H9 (cell line): ENCODE data around the gene WDR70. TPM values are rescaled to one million over a fixed set of nuclear protein-coding genes. Genes with fewer than 3 reads are reported as not detected.

ENCODE experiments used
- DNase-seq: peaks from one replicate; pipeline ENCODE4 v3.0.0-alpha.2; 2017
- H2AFZ ChIP-seq: one replicate; pipeline ENCODE4 v1.6.1; 2013; ENCODE audit warnings: mild to moderate bottlenecking, low read length, control low read depth, moderate library complexity
- H2AK5ac ChIP-seq: 2 replicates; pipeline ENCODE4 v1.6.1; 2013; ENCODE audit warnings: low read length, control low read depth, mixed read lengths; ENCODE audit not compliant: insufficient read length
- H2BK120ac ChIP-seq: one replicate; pipeline ENCODE4 v1.6.1; 2013; ENCODE audit warnings: low read depth, mild to moderate bottlenecking, low read length, control low read depth, inconsistent platforms; ENCODE audit not compliant: poor library complexity, severe bottlenecking
- H2BK12ac ChIP-seq: 2 replicates; pipeline ENCODE4 v1.6.1; 2013; ENCODE audit warnings: low read length, control low read depth, mixed read lengths, low read depth; ENCODE audit not compliant: insufficient read length
- H2BK15ac ChIP-seq: 2 replicates; pipeline ENCODE4 v1.6.1; 2013; ENCODE audit warnings: low read depth, low read length, control low read depth
- H2BK20ac ChIP-seq: one replicate; pipeline ENCODE4 v1.6.1; 2013; ENCODE audit warnings: low read depth, mild to moderate bottlenecking, low read length, control low read depth, inconsistent platforms; ENCODE audit not compliant: poor library complexity, severe bottlenecking
- H2BK5ac ChIP-seq: 2 replicates; pipeline ENCODE4 v1.6.1; 2013; ENCODE audit warnings: low read length, control low read depth, mixed read lengths; ENCODE audit not compliant: insufficient read length
- H3K14ac ChIP-seq: 2 replicates; pipeline ENCODE4 v1.6.1; 2013; ENCODE audit warnings: low read length, control low read depth; ENCODE audit not compliant: insufficient read depth
- H3K18ac ChIP-seq: 2 replicates; pipeline ENCODE4 v1.6.1; 2013; ENCODE audit warnings: low read depth, mild to moderate bottlenecking, mixed read lengths, low read length, control low read depth; ENCODE audit not compliant: insufficient read length
- H3K23ac ChIP-seq: 2 replicates; pipeline ENCODE4 v1.6.1; 2013; ENCODE audit warnings: low read length, control low read depth, mixed read lengths, low read depth; ENCODE audit not compliant: insufficient read length
- H3K23me2 ChIP-seq: 2 replicates; pipeline ENCODE4 v1.6.1; 2013; ENCODE audit warnings: low read depth, mild to moderate bottlenecking, mixed read lengths, low read length, control low read depth; ENCODE audit not compliant: insufficient read length, poor library complexity, severe bottlenecking
- H3K27ac ChIP-seq: 2 replicates; pipeline ENCODE4 v1.5.1; 2013; ENCODE audit warnings: low read length, control low read depth, mixed read lengths, low read depth; ENCODE audit not compliant: insufficient read length
- H3K27me3 ChIP-seq: 2 replicates; pipeline ENCODE4 v1.6.1; 2013; ENCODE audit warnings: low read length, control low read depth, inconsistent platforms; ENCODE audit not compliant: insufficient read depth
- H3K4ac ChIP-seq: 2 replicates; pipeline ENCODE4 v1.6.1; 2013; ENCODE audit warnings: low read depth, mild to moderate bottlenecking, control low read depth, inconsistent platforms, low read length, moderate library complexity
- H3K4me1 ChIP-seq: 2 replicates; pipeline ENCODE4 v1.6.1; 2013; ENCODE audit warnings: low read length, control low read depth, inconsistent platforms; ENCODE audit not compliant: insufficient read depth
- H3K4me2 ChIP-seq: 2 replicates; pipeline ENCODE4 v1.6.1; 2013; ENCODE audit warnings: low read length, control low read depth, mixed read lengths; ENCODE audit not compliant: insufficient read length, insufficient read depth
- H3K56ac ChIP-seq: 2 replicates; pipeline ENCODE4 v1.6.1; 2013; ENCODE audit warnings: low read depth, mild to moderate bottlenecking, mixed read lengths, low read length, control low read depth; ENCODE audit not compliant: insufficient read length
- H3K79me1 ChIP-seq: 2 replicates; pipeline ENCODE4 v1.6.1; 2013; ENCODE audit warnings: low read depth, mild to moderate bottlenecking, moderate library complexity, low read length, control low read depth, inconsistent platforms; ENCODE audit not compliant: insufficient read depth, poor library complexity, severe bottlenecking
- H3K79me2 ChIP-seq: 2 replicates; pipeline ENCODE4 v1.6.1; 2013; ENCODE audit warnings: low read length, control low read depth, inconsistent platforms; ENCODE audit not compliant: insufficient read depth
- H3K9ac ChIP-seq: 2 replicates; pipeline ENCODE4 v1.6.1; 2013; ENCODE audit warnings: low read length, control low read depth, mixed read lengths; ENCODE audit not compliant: insufficient read length; ENCODE audit errors: extremely low read depth
- H3K9me3 ChIP-seq: one replicate; pipeline ENCODE4 v1.6.1; 2013; ENCODE audit warnings: low read depth, low read length, inconsistent platforms; ENCODE audit not compliant: control insufficient read depth
- H3T11ph ChIP-seq: one replicate; pipeline ENCODE4 v1.6.1; 2013; ENCODE audit warnings: mild to moderate bottlenecking, low read length, control low read depth, inconsistent platforms
- H4K20me1 ChIP-seq: one replicate; pipeline ENCODE4 v1.6.1; 2013; ENCODE audit not compliant: control insufficient read depth, insufficient read length, insufficient read depth
- H4K5ac ChIP-seq: 2 replicates; pipeline ENCODE4 v1.6.1; 2013; ENCODE audit warnings: low read depth, mild to moderate bottlenecking, mixed read lengths, low read length, control low read depth; ENCODE audit not compliant: insufficient read length
- H4K8ac ChIP-seq: replicated peaks from 2 replicates; pipeline ENCODE4 v1.6.1; 2013; ENCODE audit warnings: low read length, control low read depth, mixed read lengths, low read depth; ENCODE audit not compliant: insufficient read length
- H4K91ac ChIP-seq: 2 replicates; pipeline ENCODE4 v1.6.1; 2013; ENCODE audit warnings: low read depth, mild to moderate bottlenecking, moderate library complexity, mixed read lengths, low read length, control low read depth; ENCODE audit not compliant: insufficient read length
- H3K27ac Mint-ChIP-seq, 3 experiments: 2 replicates in 2 of 3; 3 replicates in 1 of 3; pipeline ENCODE4 v1.8.0; 2020 to 2021; ENCODE audit warnings: mixed read lengths in 3 of 3, mild to moderate bottlenecking in 1 of 3, moderate library complexity in 1 of 3
- H3K27me3 Mint-ChIP-seq: 2 replicates; pipeline ENCODE4 v1.8.0; 2021; ENCODE audit warnings: low read depth, mild to moderate bottlenecking, moderate library complexity, mixed read lengths
- H3K36me3 Mint-ChIP-seq, 3 experiments: 2 replicates in 2 of 3; 3 replicates in 1 of 3; pipeline ENCODE4 v1.8.0; 2020 to 2021; ENCODE audit warnings: low read depth in 3 of 3, mixed read lengths in 3 of 3; ENCODE audit not compliant: insufficient read depth in 1 of 3
- H3K4me1 Mint-ChIP-seq, 2 experiments: 2 replicates each; pipeline ENCODE4 v1.8.0; 2020; ENCODE audit warnings: mixed read lengths in 2 of 2
- H3K4me3 Mint-ChIP-seq, 2 experiments: 2 replicates in 1 of 2; 3 replicates in 1 of 2; pipeline ENCODE4 v1.8.0; 2020 to 2021; ENCODE audit warnings: mild to moderate bottlenecking in 2 of 2, mixed read lengths in 2 of 2, moderate library complexity in 1 of 2
- H3K9me3 Mint-ChIP-seq, 2 experiments: 2 replicates in 1 of 2; 3 replicates in 1 of 2; pipeline ENCODE4 v1.8.0; 2020; ENCODE audit warnings: mild to moderate bottlenecking in 2 of 2, mixed read lengths in 2 of 2, moderate library complexity in 1 of 2
- total RNA-seq: library from RNA; stranded (reverse); gene quantifications from 2 replicates; pipeline ENCODE4 v1.2.1, GENCODE V29; 2021
- TF ChIP-seq, protein P1 (sequence below): fragments of 200-600 bp; sonication (generic); conservative IDR thresholded peaks from 3 replicates; pipeline ENCODE4 v1.8.0; 2021; ENCODE audit warnings: antibody characterized with exemption, mild to moderate bottlenecking

Gene WDR70
- total RNA-seq, 1 experiment from 2014 or later = 38.1 TPM

DNA sequence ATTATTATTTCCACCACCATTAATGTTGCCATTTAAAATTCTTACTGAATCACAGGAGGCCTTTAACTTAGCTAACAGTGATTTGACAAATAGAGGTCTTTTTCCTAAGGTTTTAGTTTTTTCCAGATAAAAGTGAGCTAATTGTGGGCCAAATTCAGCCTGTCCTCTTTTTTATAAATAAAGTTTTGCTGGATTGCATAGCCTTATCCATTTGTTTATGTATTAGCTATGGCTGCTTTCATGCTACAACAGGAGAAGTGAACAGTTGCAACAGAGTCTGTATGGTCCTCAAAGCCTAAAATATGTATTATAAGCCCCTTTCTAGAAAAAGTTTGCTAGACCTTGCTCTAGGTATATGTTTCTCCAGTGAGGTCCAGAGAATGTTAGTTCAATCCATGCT, 288.3 kb downstream of the WDR70 start:
- H3K4me1 ChIP-seq = no peaks in the 10 kb centered on the region; the same call in 1 of the 2 replicates
- H3K23ac ChIP-seq = no peak overlapping the region
- H3K4ac ChIP-seq = no peak overlapping the region
- no peak overlapping the region for H2BK5ac ChIP-seq
- no peak overlapping the region for H2BK120ac ChIP-seq
- no peaks in the 10 kb centered on the region for H3K79me2 ChIP-seq
- H3K9ac ChIP-seq = no peak overlapping the region
- no peak overlapping the region for H2AFZ ChIP-seq
- no peak overlapping the region for H3K27ac Mint-ChIP-seq
- no peaks in the 10 kb centered on the region for H3K79me1 ChIP-seq
- no peak overlapping the region for H4K8ac ChIP-seq
- no peak overlapping the region for H2BK12ac ChIP-seq
- no peaks in the 10 kb centered on the region for H3K27me3 ChIP-seq
- no peak overlapping the region for H3K18ac ChIP-seq
- TF ChIP-seq, protein P1, sequence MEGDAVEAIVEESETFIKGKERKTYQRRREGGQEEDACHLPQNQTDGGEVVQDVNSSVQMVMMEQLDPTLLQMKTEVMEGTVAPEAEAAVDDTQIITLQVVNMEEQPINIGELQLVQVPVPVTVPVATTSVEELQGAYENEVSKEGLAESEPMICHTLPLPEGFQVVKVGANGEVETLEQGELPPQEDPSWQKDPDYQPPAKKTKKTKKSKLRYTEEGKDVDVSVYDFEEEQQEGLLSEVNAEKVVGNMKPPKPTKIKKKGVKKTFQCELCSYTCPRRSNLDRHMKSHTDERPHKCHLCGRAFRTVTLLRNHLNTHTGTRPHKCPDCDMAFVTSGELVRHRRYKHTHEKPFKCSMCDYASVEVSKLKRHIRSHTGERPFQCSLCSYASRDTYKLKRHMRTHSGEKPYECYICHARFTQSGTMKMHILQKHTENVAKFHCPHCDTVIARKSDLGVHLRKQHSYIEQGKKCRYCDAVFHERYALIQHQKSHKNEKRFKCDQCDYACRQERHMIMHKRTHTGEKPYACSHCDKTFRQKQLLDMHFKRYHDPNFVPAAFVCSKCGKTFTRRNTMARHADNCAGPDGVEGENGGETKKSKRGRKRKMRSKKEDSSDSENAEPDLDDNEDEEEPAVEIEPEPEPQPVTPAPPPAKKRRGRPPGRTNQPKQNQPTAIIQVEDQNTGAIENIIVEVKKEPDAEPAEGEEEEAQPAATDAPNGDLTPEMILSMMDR = no peak
- H3K23me2 ChIP-seq = no peaks in the 10 kb centered on the region
- H3K36me3 Mint-ChIP-seq = no peaks in the 10 kb centered on the region
- H3K27ac ChIP-seq = no peak overlapping the region
- H2BK15ac ChIP-seq = no peak overlapping the region
- peaks cover 9 to 13% of the 10 kb centered on the region in 2 experiments for H3K4me1 Mint-ChIP-seq
- no peak overlapping the region for H3K4me3 Mint-ChIP-seq
- no peak overlapping the region for H2AK5ac ChIP-seq
- no peak overlapping the region for H3K14ac ChIP-seq
- no peaks in the 10 kb centered on the region for H3K27me3 Mint-ChIP-seq
- no peak overlapping the region for H3K4me2 ChIP-seq
- DNase-seq = no peak
- H3K9me3 ChIP-seq = no peaks in the 10 kb centered on the region
- H2BK20ac ChIP-seq = no peak overlapping the region
- H3K9me3 Mint-ChIP-seq = no peaks in the 10 kb centered on the region
- H4K5ac ChIP-seq = no peak overlapping the region
- H4K91ac ChIP-seq = no peak overlapping the region
- H3T11ph ChIP-seq = no peak overlapping the region
- H3K56ac ChIP-seq = no peak overlapping the region
- H4K20me1 ChIP-seq = no peaks in the 10 kb centered on the region
